Right renal pelvis (tissue), 4 donors: ENCODE results near the gene KIF6. TPM values are rescaled to one million over a fixed set of nuclear protein-coding genes. Genes with fewer than 3 reads are reported as not detected.
"Not testable (repeated sequence)": the region's sequence is repeated elsewhere in the genome, so short reads cannot be mapped to it uniquely, and the experiment has no call there.

Source experiments
- DNase-seq, 4 donors: peaks; one replicate each; pipeline ENCODE4 v3.0.0-alpha.2; 2013; ENCODE audit warnings: low read depth in 4 of 4, low spot score in 3 of 4, missing footprints in 1 of 4
- polyA plus RNA-seq, 4 donors: library from polyadenylated mRNA; unstranded; fragments of 120-200 nt; gene quantifications; one replicate each; pipeline ENCODE4 v1.2.1, GENCODE V29; 2013; ENCODE audit not compliant: insufficient read length in 4 of 4

The KIF6 gene
- polyA plus RNA-seq, 4 donors: 3.8 to 4.6 (median 4.0) TPM

DNA sequence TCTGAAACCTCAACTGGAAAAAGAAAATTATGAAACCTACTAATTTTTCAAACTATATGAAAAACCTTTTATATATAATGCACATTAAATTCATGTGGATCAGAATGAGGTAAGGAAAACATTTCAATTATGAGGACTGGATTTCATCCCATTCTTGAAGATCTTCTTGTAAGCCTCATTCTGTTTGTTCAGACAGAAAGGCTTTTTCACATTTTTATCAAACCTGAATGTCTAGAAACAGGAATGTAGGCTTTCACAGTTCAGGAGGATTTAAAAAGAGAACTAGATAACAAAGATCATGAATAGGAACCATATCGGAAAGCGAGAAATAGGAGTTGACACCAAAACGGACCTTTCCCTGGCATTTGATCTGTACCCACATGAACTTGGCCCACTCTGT is 210.2 kb downstream of the KIF6 start:
- DNase-seq: no peak

DNA sequence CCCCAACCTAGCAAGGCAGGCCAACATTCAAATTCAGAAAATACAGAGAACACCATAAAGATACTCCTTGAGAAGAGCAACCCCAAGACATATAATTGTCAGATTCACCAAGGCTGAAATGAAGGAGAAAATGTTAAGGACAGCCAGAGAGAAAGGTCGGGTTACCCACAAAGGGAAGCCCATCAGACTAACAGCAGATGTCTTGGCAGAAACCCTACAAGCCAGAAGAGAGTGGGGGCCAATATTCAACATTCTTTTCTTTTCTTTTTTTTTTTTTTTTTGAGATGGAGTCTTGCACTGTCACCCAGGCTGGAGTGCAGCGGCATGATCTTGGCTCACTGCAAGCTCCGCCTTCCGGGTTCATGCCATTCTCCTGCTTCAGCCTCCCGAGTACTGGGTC is 215.4 kb downstream of the KIF6 start:
- DNase-seq: not testable (repeated sequence)

DNA sequence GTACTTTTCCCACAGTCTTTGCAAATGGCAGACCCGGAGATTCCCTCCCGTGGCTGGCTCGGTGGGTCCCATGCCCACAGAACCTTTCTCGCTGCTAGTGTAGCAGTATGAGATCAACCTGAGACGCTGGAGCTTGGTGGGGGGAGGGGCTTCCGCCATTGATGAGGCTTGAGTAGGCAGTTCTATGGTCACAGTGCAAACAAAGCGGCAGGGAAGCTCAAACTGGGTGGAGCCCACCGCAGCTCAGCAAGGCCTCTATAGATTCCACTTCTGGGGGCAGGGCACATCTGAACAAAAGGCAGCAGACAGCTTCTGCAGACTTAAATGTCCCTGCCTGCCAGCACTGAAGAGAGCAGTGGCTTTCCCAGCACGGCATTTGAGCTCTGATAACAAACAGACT is 216.7 kb downstream of the KIF6 start:
- no peak for DNase-seq

DNA sequence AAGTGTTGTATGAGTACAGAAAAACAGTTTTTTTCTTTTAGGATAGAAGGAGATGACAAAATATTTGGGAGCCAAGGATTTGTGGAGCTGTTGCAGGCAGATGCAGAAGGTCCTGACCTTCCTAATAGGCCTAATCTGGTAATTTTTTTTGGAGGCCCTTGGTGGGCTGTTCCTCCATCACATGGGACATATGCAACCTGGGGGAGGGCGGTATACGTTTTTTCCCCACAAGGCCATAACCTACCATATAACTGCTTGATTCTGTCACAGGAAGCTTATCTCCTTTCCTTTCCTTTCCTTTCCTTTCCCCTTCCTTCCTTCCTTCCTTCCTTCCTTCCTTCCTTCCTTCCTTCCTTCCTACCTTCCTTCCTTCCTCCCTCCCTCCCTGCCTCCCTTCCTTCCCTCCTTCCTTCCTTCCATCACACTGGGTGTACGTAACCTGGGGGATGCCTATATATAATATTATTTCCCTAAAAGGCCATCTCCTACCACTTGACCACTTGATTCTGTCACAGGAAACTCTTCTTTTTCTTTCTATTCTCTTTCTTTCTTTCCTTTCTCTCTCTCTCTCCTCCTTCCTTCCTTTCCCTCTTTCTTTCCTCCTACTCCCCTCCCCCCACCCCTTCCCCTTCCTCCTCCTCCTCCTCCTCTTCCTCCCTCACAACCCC is 217.7 kb downstream of the KIF6 start:
- no peak for DNase-seq

DNA sequence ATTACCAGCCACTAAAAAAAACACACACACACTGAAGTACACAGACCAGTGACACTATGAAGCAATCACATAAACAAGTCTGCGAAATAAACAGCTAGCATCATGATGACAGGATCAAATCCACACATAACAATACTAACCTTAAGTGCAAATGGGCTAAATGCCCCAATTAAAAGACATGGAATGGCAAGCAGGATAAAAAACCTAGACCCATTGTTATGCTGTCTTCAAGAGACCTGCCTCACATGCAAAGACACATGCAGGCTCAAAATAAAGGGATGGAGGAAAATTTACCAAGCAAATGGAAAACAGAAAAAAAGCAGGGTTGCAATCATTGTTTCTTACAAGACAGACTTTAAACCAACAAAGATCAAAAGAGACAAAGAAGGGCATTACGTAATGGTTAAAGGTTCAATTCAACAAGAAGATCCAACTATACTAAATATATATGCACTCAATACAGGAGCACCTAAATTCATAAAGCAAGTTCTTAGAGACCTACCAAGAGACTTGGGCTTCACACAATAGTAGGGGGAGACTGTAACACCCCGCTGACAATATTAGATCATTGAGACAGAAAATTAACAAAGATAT is 222.7 kb downstream of the KIF6 start:
- not testable (repeated sequence) for DNase-seq

DNA sequence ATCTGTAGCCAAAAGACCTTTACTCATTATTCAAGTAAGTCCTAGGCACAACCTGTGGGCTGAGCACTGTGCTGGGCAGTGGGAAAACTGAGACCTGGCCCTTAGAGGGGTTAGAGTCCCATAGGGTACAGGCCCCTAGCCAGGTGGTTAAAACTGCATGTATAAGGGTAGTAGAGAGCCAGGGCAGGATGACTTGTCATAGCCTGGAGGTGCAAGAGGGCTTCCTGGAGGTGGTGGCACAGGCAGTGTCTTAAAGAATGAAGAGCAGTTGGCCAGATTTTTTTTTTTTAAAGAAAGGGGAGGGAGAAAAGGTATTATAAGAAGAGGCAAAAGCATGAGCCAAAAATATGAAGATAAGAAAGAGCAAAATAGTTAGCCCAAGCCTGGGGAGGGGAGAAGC is 226.2 kb downstream of the KIF6 start:
- DNase-seq: no peak

DNA sequence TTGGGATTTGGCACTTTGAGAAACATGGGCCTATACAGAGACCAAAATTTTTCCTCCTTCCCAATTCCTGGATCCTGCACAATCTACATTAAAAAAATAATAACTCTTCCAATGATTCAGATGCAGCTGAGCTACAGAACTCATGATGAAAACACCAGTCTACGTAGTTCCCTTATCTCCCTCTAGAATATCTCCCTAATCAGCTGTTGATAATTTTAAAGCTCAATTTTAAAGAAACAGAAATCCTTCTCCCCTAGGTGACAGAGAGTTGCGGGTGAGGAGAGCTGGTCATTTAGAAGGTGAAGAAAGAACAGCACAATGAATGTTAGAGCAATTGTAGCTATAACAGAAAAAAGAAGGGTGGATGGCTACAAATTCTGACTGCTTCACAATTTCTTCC is 227.1 kb downstream of the KIF6 start:
- DNase-seq: no peak

DNA sequence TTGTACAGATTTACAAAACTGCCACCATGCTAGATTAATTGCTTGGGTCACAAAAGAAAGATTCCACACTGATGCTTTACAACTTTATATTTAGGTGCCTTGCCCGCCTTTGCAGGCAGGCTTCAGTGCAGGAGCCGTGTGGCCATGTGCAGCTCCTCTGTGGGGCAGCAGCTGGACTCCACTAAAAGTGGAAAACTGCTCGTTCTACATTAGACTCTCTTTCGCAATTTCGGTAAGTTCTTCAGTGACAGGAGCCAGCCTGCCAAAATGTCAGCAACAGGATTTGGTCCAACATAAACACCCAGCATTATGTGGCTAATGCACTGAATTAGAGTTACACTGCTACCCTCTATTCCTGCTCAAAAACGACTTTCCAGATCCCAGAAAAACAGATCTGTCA is 228.3 kb downstream of the KIF6 start:
- DNase-seq: peak; percentile 65 to 79 (median 70)

DNA sequence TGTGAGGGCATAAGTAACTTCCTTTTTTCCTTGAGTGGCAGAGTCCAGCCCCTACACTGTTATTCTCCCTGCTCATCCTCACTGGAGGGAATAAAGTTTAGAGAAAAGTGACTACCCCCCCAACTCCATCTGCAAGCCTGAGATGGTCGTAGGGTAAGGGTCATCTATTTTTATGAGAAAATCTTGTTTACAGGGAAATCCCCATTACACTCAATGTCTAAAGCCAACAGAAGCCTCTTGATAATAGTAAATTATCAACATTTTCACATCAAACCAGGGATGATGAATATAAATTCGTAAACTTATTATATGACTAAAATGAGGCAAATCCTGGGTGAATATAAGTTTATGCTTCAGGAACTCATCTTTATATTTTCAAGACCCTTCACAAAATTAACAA is 228.8 kb downstream of the KIF6 start:
- DNase-seq: no peak

DNA sequence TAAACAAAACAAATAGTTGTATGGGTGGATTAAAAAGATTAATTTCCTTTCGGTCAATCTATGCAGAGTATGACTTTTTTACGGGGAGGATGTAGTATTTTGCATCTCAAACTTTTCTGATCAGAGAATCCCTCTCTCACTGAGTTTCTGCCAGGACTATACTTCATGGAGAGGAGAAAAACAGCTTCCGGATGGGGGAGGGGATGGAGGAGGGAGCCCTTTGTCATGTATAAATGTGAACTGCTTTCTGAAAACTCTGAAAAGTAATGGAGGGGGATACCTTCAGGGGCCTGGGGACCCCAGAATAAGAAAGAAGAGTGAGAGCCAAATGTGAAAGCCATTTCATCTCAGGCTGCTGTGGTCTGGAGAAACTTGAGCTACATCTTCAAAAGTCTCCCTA is 229.6 kb downstream of the KIF6 start:
- DNase-seq: no peak

DNA sequence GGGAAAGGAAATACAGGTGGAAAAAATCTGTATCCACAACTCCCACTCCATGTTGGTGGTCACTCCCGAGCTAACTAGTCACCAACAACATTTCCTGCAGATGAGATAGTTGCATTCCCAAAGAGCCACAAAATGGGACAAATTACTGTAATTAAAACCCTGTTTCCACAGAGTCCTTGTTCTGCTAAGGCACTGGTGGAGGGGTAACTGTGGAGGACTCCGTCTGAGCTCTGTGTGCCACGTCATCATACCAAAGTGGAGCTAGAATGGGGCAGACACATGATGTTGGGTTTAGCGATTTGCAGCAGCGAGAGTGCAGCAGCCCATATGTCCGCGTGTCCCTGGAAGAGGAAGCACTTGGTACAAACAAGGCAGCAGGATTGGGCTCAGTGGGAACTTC is 230.2 kb downstream of the KIF6 start:
- no peak for DNase-seq

DNA sequence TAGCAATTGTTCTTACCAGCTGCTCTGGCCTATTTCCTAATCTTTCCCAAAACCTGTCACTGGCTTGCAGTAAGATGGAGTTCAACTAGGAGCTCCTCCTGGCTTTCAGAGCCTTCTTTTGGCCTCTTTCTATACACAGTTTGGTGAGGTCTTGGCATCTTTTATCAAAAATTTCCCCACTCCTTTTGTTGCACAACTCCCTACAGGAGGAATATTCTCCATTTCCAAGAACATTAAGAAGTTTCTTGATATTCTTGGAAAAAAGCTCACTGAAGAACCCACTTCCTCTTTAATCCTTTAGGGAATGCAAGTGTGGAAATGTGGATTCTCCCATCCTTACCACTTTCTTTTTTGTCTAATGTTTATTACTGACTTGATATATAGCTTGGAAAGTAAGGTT is 231.4 kb downstream of the KIF6 start:
- DNase-seq: no peak

DNA sequence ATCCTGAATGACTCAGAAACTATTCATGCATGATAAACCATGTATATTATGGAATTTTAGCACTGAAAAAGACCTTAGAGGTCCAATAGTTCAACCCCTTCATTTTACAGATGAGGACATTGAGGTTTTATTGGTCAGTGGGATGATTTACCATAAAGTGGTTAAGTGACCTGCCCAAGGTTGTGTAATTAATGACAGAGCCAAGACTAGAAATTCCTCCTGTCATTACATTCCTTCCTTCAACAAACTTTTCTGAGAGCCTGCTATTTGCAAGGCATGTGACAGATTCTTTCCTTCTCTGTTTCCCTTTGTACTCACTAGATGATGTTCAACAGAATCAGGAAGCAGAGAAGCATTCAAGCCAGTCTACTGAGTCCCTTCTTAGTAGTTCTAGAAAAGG is 232.0 kb downstream of the KIF6 start:
- DNase-seq: no peak

DNA sequence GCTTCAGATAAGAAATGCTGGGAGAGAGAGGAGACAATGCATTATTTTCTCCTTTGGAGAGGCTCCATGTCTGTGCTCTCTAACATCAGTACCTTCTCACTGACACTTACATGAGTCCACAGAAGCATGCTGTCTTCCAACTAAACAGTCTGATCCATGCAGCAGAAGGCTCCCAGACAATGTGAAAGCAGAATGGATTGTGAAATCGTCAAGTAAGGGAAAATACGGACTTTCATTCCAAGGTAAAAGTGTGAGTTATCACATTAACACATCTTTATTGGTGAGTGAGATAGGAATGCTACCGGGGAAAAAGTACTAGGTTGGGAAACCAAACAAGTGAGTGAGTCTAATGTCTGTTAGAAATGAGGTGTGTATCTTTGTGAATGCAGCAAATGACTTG is 235.1 kb downstream of the KIF6 start:
- no peak for DNase-seq

DNA sequence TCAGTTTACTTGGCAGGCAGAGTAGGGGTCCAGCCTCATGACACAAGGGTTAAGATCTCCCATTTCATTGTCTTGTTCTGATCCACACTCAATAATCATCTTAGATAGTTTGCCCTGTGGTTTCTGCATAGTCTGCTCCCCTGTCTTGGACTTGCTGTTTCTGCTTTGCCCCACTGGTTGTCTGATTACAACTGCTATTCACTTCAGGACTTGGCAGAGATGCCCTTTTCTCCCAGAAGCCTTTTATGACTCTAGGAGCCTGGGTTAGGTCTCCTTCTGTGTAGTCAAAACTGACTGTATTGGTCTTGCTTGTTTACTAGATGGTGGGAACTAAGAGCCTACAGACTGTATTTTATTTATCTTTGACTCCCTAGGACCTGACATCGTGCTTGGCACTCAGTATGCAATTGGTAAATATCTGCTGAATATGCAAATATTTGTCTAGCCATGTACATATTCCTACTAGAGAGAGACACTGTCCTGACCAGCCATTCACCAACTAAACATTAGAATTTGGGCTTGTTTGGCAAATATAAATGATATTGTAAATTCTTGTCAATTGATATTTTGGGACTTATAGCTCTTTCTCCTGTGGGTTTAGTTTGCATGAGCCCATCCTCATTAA is 236.8 kb downstream of the KIF6 start:
- no peak for DNase-seq

DNA sequence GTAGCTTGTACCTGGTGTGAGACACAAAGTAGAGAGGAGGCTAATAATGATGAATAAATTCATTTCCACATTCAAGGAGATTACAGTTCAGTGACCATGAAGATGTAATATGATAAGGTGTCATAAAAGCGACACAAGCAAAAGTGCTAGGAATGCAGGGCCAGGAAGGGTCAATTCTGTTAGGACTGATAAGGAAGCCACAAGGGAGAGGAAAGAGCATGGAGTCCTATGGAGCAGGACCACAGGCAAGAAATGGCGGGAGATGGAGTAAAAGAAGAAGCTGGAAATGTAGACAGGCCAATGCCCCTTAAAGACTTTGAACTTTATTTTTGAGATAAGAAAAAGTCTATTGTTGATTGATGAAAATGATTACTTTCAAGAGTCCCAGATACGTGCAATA is 240.9 kb downstream of the KIF6 start:
- no peak for DNase-seq

DNA sequence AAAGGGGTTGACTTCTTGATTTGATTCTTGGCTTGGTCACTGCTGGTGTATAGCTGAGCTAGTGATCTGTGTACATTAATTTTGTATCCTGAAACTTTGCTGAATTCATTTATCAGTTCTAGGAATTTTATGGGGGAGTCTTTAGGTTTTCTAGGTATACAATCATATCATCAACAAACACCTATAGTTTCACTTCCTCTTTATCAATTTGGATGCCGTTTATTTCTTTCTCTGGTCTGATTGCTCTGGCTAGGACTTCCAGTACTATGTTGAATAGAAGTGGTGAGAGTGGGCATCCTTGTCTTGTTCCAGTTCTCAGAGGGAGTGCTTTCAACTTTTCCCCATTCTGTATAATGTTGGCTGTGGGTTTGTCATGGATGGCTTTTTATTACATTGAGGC is 245.4 kb downstream of the KIF6 start:
- DNase-seq: not testable (repeated sequence)

DNA sequence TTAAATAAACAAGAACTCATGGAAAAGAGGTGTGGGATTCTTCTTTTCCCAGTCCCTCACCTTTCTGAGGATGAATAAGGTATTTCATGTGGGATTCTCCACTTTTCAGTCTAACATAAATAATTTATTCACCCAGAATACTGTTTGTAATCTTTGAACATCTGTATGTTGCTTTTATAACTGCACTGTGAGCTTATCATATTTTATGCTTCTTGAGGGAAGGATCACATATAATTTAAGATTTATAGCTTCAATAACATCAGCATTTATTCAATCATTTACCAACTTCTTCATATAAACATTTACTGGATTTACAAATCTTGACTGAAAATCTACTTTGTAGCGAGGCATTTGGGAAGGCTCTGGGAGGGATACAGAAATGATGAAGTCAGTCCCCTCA is 248.5 kb downstream of the KIF6 start:
- DNase-seq: no peak

DNA sequence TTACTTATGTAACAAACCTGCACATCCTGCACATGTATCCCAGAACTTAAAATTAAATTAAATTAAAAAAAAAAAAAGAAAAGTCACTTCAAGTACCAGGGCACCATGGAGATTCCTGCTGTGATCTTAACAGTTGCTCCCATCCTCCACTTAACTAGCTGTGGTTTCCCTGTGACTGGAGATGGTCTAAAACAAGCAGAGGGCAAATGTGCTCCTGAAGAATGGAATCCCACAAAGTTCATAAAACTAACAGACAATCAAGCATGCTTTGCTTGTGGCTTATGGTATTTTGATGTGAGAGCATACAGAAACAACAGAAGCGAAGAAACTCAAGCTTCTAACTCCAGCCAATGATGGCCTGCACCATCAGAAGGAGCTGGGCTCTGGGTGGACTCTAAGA is 249.1 kb downstream of the KIF6 start:
- DNase-seq: no peak

DNA sequence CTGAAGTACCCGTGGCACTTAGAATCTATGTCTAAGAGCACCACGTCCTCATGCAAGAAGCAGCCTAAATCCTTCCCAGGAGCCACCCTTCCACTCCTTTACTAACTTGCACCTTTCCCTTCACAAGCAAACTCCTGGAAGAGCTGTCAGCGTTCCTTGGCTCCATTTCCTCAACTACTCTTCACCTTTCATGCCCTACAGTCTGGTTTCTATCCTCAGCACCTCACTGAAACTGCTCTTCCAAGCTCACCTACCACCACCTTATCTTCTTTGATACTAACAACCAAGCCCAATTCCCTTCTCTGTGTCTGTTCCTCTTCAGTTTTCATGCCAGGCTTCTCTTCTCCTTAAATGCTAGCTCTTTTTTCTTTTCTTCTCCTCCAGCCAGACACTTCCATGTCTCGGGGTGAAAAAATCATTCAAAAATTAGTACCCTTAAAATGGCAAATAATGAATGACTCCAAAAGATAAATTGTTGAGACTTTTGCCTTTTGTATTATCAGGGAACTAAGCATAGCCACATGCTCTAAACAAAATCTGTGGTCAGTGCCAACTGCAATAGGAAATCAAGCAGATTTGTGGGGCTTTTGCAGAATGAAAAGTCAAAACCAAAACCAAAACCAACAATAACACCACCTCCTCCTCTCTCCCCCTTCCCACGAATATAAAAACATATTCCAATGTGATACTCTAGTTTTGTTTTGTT is 253.1 kb downstream of the KIF6 start:
- no peak for DNase-seq

DNA sequence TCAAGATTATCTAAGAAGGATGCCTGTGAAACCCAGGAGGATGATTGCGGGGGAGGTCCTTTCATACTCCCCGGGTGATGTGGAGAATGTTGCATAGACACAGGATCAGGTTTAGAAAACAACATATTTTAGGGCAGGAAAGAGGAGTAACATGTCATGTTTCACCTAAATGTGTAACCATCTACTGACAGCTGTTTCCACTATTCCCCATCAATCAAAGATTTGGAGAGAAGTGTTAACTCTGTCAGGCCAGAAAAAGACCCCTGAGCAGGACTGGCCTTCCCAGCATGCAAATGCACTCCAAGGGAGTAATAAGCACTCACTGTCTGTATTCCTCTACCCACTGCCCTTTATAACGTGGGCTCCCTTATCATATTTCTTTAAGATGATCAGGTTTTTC is 254.7 kb downstream of the KIF6 start:
- DNase-seq: no peak

DNA sequence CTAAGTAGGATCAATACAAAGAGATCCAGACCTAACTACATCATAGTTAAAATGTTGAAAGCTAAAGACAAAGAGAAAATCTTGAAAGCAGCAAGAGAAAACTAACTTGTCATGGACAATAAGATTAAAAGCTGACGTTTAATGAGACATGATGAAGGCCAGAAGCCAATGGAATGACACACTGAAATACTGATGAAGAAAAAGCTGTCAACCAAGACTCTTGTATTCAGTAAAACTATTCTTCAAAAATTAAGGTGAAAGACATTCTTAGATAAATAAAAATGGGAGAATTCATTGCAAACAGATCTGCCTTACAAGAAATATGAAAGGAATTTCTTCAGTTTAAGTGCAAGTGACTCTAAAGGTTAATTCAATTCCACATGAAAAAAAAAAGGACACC is 256.8 kb downstream of the KIF6 start:
- DNase-seq: no peak
